Epithelial cell of prostate (primary cell): ENCODE data around the gene DDX51.
"Not testable (repeated sequence)": the region's sequence is repeated elsewhere in the genome, so short reads cannot be mapped to it uniquely, and the experiment has no call there.

Experiments
- DNase-seq: peaks from one replicate; pipeline ENCODE4 v3.0.0-alpha.2; 2011; ENCODE audit warnings: low read depth, low spot score
- H3K27ac ChIP-seq: fragments of 450-650 bp; 2 replicates; pipeline ENCODE4 v1.5.1; 2017; ENCODE audit warnings: mild to moderate bottlenecking

Gene DDX51

GRCh38 chr12:132125736-132126135 is 18.4 kb downstream of the DDX51 start:
- no peak for DNase-seq
- H3K27ac ChIP-seq, result no peak overlapping the region

DNA sequence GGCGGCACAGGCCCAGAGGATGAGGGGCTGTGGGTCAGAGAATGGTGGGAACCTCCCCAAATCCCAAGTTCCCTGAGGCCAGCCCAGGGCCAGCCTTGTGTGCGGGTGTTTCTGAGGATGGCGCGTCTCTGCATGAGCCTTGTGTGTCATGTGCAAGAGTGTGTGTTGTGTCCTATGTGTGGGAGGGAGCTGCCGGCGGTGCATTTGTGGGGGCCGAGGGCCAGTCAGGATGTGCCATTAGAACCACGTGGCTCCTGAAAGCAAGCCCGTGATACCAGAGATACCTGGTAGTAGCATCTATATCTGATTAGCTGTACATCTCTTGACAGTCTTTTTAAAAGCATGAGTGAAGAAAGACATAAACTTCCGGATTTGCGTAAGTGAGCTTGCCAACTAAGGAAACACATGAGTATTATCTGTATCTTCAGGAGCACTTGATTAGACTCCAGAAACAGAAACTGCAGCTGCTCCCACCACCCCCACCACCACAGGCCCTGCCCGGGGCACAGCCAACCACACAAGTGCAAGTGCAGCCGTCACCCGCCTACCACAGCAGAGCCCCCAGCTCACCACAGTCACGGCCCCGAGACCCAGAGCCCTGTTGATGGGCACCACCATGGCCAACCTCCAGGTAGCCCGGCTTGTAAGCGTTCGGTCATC is 19.2 kb downstream of the DDX51 start:
- DNase-seq, result no peak
- H3K27ac ChIP-seq, result no peak overlapping the region

- DNase-seq, result no peak
- no peak overlapping the region for H3K27ac ChIP-seq
Measured at GRCh38 chr12:132123970-132124765, 20.0 kb downstream of the DDX51 start.

- no peak for DNase-seq
- H3K27ac ChIP-seq, result no peak overlapping the region
Measured at GRCh38 chr12:132121283-132121682, 22.8 kb downstream of the DDX51 start.

- DNase-seq, result no peak
- H3K27ac ChIP-seq, result no peak overlapping the region
Measured at GRCh38 chr12:132118876-132119275, 25.2 kb downstream of the DDX51 start.

- no peak overlapping the region for H3K27ac ChIP-seq
- DNase-seq, result no peak
Measured at GRCh38 chr12:132117558-132117875, 26.6 kb downstream of the DDX51 start.

GRCh38 chr12:132116709-132117557 is 27.2 kb downstream of the DDX51 start:
- H3K27ac ChIP-seq, result no peak overlapping the region

GRCh38 chr12:132115500-132115899 is 28.6 kb downstream of the DDX51 start:
- no peak for DNase-seq
- H3K27ac ChIP-seq, result no peak overlapping the region

More at GRCh38 chr12:132116709-132117557, 27.2 kb downstream of the DDX51 start:
- no peak for DNase-seq

GRCh38 chr12:132114667-132115066 is 29.5 kb downstream of the DDX51 start:
- H3K27ac ChIP-seq, result no peak overlapping the region
- no peak for DNase-seq

DNA sequence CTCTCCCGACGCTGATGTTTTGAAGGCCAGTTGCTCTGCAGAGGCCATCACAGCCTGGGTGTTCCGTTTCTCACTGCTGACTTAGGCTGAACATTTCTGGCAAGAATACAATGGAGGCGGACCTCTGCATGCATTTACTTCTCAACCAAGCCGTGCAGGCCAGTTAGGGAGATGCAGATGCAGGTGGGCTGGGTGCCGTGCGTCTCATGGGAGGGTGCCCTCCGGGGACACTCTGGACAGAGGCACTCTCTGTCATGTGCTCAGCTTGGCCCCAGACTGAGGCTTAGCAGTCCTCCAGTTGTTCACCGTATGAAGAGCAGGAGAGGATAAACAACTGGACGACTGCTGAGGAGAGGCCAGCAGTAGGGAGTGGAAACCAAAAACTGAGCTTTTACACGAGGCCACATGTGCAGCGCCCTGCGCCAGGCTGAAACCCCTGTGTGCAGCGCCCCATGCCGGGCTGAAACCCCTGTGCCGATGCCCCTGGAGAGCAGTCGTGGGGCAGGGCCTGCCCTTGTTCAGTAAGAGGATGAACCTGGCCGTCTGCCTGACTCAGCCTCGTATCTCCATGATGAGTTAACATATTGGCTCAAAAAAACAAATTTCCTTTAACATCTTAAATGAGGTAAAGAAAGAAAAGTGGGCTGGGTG is 32.3 kb downstream of the DDX51 start:
- H3K27ac ChIP-seq, result no peak overlapping the region
- no peak for DNase-seq

- no peak overlapping the region for H3K27ac ChIP-seq
- DNase-seq, result no peak
Measured at GRCh38 chr12:132110677-132111076, 33.4 kb downstream of the DDX51 start.

- H3K27ac ChIP-seq, result no peak overlapping the region
- no peak for DNase-seq
Measured at GRCh38 chr12:132109741-132110140, 34.4 kb downstream of the DDX51 start.

- no peak overlapping the region for H3K27ac ChIP-seq
- no peak for DNase-seq
Measured at GRCh38 chr12:132108211-132108832, 35.8 kb downstream of the DDX51 start.

- no peak overlapping the region for H3K27ac ChIP-seq
- no peak for DNase-seq
Measured at GRCh38 chr12:132106921-132107320, 37.2 kb downstream of the DDX51 start.

DNA sequence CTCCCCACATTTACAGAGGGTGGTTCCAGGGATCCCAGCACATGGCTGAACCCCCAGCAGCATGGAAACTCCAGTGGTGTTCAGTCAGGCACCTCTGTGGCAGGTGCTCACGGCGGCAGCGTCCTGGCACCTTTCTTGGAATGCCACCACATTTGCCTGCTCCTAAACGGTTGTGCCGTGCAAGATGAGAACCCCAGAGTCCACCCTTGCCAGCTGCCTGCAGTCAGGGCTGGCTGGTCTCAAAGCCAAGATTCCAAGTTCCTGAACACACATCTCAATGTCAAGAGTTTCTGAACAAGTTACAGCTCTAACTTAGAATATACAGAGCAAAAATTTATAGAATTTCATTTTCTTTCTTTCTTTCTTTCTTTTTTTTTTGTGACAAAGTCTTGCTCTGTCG is 38.7 kb downstream of the DDX51 start:
- no peak for DNase-seq
- no peak overlapping the region for H3K27ac ChIP-seq

- DNase-seq, result no peak
- no peak overlapping the region for H3K27ac ChIP-seq
Measured at GRCh38 chr12:132103542-132104308, 40.4 kb downstream of the DDX51 start.

- not testable (repeated sequence) for DNase-seq, H3K27ac ChIP-seq
Measured at GRCh38 chr12:132103072-132103471, 41.0 kb downstream of the DDX51 start.

- no peak for DNase-seq
Measured at GRCh38 chr12:132102297-132102696, 41.8 kb downstream of the DDX51 start.

GRCh38 chr12:132100306-132101065 is 43.6 kb downstream of the DDX51 start:
- no peak overlapping the region for H3K27ac ChIP-seq

More at GRCh38 chr12:132102297-132102696, 41.8 kb downstream of the DDX51 start:
- no peak overlapping the region for H3K27ac ChIP-seq

More at GRCh38 chr12:132100306-132101065, 43.6 kb downstream of the DDX51 start:
- DNase-seq, result no peak
